HG03025 (cell line): ENCODE measurements around the gene SNX20.

Experiments used
- ATAC-seq: cut with Tn5 transposase; IDR thresholded peaks from one replicate; pipeline ENCODE4 v1.9.1; 2021; ENCODE audit warnings: mild to moderate bottlenecking, moderate library complexity; ENCODE audit not compliant: unreplicated experiment, low FRiP score

Gene SNX20

GRCh38 chr16:50681021-50681885 is at the start of gene SNX20:
SNX20 (minus strand) TSS chr16:50681312; CDS start chr16:50677526, 3,786 bp downstream.
- peak; percentile 37 for ATAC-seq

DNA sequence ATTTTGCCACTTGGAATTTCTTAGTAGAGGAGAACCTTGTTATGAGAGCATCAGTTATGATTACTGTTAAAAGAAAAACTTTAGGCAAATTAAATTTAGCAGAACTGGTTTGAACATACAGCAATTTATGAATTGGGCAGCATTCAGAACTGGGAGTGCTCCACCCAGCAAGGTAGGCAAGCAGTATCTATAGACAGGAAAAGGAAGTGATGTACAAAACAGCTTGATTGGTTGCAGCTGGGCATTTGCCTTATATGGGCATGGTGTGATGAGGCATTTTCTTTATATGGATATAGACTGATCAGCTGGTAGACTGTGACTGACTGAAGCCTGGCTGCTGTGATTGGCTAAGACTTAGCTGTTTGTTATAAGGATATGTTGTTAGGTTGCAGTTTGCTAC is 43.2 kb upstream of the SNX20 start:
- ATAC-seq = no peak

- ATAC-seq = no peak
These were observed 41.8 kb upstream of the SNX20 start for GRCh38 chr16:50722960-50723359.

GRCh38 chr16:50722405-50722737 is 41.3 kb upstream of the SNX20 start:
- no peak for ATAC-seq

DNA sequence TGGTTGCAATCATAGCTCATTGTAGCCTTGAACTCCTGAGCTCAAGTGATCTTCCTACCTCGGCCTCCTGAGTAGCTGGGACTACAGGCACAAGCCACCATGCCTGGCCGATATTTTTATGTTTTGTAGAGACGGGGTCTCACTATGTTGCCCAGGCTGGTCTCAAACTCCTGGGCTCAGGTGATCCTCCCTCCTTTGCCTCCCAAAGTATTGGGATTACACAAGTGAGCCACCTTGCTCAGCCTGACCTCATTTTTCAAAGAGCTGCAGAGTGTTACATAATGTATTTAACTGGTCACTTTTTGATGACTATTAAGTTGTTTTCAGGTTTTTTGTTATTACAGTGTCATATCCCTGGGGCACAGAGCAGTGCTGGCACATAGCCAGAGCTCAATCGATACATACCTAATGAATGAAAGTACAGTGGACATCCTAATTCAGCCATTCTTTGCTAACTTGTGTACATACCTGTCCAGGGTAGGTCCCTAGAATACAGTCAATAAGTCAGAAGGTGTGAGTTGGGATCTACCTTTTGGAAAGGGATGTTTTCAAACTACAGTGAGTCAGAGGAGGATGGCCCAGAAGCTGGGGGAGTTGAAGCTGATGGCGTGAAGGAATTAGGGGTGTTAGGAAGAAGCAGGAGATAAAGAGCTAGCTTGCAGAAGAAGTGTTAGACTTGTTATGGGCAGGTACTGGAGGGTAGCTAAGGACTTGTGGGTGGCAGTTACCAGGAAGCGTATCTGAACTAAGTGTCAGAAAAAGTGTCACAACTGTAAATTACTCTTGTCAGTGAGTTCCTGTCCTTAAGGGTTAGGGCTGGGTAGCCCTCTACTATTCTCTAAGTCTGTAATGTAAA is 40.7 kb upstream of the SNX20 start:
- no peak for ATAC-seq

GRCh38 chr16:50719401-50720337 is 38.6 kb upstream of the SNX20 start:
- no peak for ATAC-seq

DNA sequence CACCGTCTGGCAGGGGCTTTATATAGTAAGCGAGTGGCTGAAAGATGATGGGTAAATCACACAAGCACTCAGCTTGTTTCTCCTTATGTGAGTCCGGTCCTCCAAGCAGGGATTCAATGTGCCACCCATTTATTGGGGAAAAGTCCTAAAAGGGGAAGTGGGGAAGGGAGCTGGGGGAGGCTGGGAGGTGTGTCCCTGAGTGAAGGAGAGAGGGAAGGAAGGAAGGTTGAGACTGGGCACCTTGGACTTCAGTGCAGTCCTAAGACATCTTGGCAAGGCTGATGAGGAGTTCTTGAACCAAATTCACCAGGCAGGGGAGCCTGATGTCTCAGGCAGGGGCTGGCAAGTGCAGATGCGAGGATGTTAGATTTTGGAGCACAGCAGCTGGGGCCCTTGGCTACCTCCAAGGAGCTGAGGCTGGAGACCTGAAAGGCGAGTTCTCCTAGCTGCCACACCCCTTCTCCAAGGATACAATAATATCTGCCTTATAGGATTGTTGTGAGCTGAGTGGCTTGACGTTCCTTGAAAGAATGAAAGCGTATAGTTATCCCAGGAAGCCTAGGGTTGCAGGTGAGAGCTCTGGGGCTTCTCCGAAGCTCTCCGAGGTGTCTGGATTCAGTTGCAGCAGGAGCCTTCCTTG is 37.8 kb upstream of the SNX20 start:
- no peak for ATAC-seq

GRCh38 chr16:50718061-50718760 is 37.1 kb upstream of the SNX20 start:
- no peak for ATAC-seq

DNA sequence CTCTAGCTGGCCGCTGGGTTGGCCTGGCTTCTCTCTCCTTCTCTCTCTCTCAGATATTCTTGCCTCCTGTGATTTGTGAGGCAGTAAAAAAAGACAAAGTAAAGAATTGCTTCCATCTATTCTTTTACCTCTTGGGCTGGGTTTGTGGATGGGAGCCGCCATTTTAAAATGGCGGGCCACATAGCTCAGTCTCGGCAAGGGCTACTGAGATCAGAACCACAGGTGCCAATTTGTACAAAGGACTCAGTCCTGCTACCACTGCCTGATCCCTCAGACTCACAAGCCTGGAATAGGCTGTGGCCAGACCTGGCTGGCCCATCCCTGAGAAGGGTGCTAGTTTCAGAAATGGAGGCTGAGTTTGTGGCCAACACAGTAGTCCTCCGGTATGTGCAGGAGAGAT is 36.4 kb upstream of the SNX20 start:
- ATAC-seq = no peak

DNA sequence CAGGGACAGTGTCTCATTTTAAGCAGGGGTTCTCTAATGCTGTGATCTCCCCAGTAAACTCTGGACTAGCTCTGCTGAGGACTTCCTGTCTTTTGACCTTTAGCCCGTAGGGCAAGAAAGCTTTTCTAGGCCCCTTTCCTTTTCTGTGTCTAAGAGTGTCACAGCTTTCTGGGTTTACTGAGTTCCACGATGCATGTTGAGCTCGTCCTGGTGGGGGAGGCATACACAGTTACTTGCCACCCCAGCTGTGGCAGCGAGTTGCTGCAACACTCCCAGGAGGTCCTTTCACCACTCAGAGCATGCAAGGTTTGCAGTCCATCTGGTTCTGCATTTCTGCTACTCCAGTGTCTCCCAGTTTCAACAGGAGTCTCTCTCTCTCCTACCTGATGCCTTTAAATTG is 36.0 kb upstream of the SNX20 start:
- no peak for ATAC-seq

GRCh38 chr16:50712956-50713355 is 31.8 kb upstream of the SNX20 start:
- ATAC-seq = no peak

DNA sequence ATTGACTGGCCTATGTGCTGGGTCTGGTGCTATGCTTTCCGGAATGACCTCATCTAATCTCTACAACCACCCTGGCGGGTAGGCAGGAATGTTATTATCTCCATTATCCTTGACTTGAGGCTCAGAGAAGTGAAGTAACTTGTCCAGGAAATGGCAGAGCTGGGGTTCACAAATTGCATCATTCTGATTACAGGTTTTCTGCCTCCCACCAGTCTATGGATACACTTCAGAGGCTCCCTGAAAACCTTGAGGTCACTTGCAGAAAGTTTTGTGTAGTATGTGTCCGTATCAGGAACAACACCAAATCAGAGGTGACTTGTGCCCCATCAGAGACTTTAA is 31.4 kb upstream of the SNX20 start:
- ATAC-seq = no peak

DNA sequence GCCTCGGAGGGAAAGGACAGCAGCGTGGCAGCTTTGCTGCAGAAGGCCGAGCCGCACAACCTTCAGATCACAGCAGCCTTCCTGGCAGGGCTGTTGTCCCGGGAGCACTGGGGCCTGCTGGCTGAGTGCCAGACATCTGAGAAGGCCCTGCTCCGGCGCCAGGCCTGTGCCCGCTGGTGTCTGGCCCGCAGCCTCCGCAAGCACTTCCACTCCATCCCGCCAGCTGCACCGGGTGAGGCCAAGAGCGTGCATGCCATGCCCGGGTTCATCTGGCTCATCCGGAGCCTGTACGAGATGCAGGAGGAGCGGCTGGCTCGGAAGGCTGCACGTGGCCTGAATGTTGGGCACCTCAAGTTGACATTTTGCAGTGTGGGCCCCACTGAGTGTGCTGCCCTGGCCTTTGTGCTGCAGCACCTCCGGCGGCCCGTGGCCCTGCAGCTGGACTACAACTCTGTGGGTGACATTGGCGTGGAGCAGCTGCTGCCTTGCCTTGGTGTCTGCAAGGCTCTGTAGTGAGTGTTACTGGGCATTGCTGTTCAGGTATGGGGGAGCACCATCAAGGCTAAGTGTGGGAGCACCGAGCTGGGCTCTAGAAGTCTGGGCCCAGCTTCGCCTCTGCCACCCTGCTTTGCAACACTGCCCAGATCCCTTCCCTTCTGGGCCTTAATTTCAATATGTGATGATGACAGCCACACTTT is 30.9 kb upstream of the SNX20 start:
- ATAC-seq = no peak

GRCh38 chr16:50711040-50711439 is 29.9 kb upstream of the SNX20 start:
- no peak for ATAC-seq

DNA sequence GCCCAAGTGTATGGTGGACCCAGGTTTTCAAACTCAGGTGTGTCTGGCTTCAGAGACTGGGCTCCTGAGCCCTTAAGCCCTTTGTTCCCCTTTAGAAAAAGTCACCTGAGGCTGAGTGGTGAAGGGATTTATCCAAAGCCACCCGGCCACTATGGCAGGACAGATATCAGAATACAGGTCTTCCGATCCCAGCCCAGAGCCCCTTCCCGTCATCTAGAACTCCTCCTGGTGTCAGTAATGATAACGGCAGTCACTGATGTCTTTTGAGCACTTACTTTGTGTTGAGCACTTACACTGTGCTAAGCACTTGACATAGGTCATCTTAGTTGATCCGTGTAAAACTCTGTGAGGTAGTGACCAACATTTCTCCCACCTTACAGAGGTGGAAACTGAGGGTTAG is 28.9 kb upstream of the SNX20 start:
- ATAC-seq = no peak

GRCh38 chr16:50709061-50709684 is 28.1 kb upstream of the SNX20 start:
- no peak for ATAC-seq

- no peak for ATAC-seq
These were observed 27.4 kb upstream of the SNX20 start for GRCh38 chr16:50708373-50709060.

- no peak for ATAC-seq
These were observed 25.1 kb upstream of the SNX20 start for GRCh38 chr16:50706250-50706649.
